Upper lobe of left lung (tissue), 6 donors: ENCODE measurements around the gene FRMPD2. TPM values are rescaled to one million over a fixed set of nuclear protein-coding genes. Genes with fewer than 3 reads are reported as not detected.

ENCODE experiments used
- ATAC-seq, 2 donors: fragments of 200-7000 bp; cut with Tn5 transposase; one replicate each; pipeline ENCODE4 v1.9.1; 2022; ENCODE audit warnings: mild to moderate bottlenecking in 2 of 2, moderate library complexity in 2 of 2; ENCODE audit not compliant: low FRiP score in 2 of 2
- DNase-seq, 2 donors: peaks; one replicate each; pipeline ENCODE4 v3.0.0-alpha.2; 2019 to 2020
- H3K27ac ChIP-seq, 4 donors: fragments of 200-600 bp; sonication (generic); one replicate each; pipeline ENCODE4 v1.5.1; 2016 to 2019
- H3K27me3 ChIP-seq, 4 donors: fragments of 200-600 bp; sonication (generic); one replicate each; pipeline ENCODE4 v1.5.1; 2017 to 2019
- H3K36me3 ChIP-seq, 4 donors: fragments of 200-600 bp; sonication (generic); one replicate each; pipeline ENCODE4 v1.5.1; 2016 to 2019
- H3K4me1 ChIP-seq, 4 donors: fragments of 200-600 bp; sonication (generic); one replicate each; pipeline ENCODE4 v1.5.1; 2018 to 2019
- H3K4me3 ChIP-seq, 4 donors: fragments of 200-600 bp; sonication (generic); one replicate each; pipeline ENCODE4 v1.5.1; 2017 to 2019; ENCODE audit warnings: mild to moderate bottlenecking in 2 of 4, moderate library complexity in 1 of 4
- H3K9me3 ChIP-seq, 4 donors: fragments of 200-600 bp; sonication (generic); one replicate each; pipeline ENCODE4 v1.5.1; 2018 to 2019
- EP300 ChIP-seq, 4 donors: sonication (generic); formaldehyde crosslinking; IDR thresholded peaks; one replicate each; pipeline ENCODE4 v1.5.1; 2017; ENCODE audit warnings: antibody characterized with exemption in 4 of 4, control low read depth in 2 of 4
- POLR2A ChIP-seq, 4 donors: fragments of 450-650 bp; IDR thresholded peaks; one replicate each; pipeline ENCODE4 v1.5.1; 2016 to 2017; ENCODE audit warnings: antibody characterized with exemption in 4 of 4, mild to moderate bottlenecking in 2 of 4
- POLR2AphosphoS5 ChIP-seq, 2 donors: sonication (generic); formaldehyde crosslinking; IDR thresholded peaks; one replicate each; pipeline ENCODE4 v1.5.1; 2017; ENCODE audit warnings: antibody characterized with exemption in 2 of 2
- WGBS, 2 donors: methylation state at CpG; one replicate each; pipeline ENCODE4 v1.1.5; 2017 to 2018; 5-methylcytosine and 5-hydroxymethylcytosine counted together
- total RNA-seq, 6 donors: library from RNA; depleted of rRNA in 4 of 6; stranded (reverse); fragments of >200 nt in 4 of 6; gene quantifications; one replicate each; pipeline versions ENCODE4 v1.1.0 to v1.2.1, GENCODE V29; 2016 to 2021
- TF ChIP-seq, protein P1 (sequence below), 6 experiments: fragments of 450-650 bp in 4 of 6; fragments of 200-600 bp in 2 of 6; sonication (generic) in 2 of 6; IDR thresholded peaks; one replicate each; pipeline ENCODE4 v1.5.1; 2016 to 2019; ENCODE audit warnings: antibody characterized with exemption in 6 of 6
- donor health status: DM: no; HTN: no; CAD: no; lungs with moderate emphysema.
- donor health status: DM: no; HTN: yes; CAD: no; lungs with severe emphysema.

The FRMPD2 gene
- total RNA-seq, 6 donors from 2014 or later, result 0.23 to 38.6 (median 5.6) TPM

DNA sequence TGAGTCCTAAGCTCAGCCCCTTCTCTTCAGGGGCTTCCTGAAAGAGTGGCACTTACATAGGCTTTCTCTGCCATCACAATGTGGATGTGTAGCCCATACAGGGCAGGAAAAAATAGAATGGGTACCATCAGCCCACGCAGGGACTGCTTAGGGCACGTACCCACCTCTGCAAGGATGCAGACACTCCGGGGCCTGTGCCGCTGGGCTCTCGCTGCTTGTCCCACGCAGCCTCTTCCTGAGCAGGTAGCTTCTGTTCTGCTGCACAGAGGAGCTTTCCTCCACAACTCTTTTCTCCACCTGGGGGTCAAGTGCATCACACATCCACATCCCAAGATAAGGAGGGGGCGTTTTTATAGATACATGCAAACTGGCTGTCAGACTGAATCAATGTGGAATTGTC is 34.3 kb downstream of the FRMPD2 start:
- Histone ChIP-seq H3K27me3 (no peaks in the 10 kb centered on the region), H3K4me3 (no peak overlapping the region), H3K36me3 (no peaks in the 10 kb centered on the region), H3K4me1 (no peaks in the 10 kb centered on the region), H3K9me3 (no peaks in the 10 kb centered on the region), H3K27ac (no peak overlapping the region)
- 86 to 88% methylated on average over 7 of the region's 7 CpGs for WGBS, 2 donors
- TF ChIP-seq, protein P1, sequence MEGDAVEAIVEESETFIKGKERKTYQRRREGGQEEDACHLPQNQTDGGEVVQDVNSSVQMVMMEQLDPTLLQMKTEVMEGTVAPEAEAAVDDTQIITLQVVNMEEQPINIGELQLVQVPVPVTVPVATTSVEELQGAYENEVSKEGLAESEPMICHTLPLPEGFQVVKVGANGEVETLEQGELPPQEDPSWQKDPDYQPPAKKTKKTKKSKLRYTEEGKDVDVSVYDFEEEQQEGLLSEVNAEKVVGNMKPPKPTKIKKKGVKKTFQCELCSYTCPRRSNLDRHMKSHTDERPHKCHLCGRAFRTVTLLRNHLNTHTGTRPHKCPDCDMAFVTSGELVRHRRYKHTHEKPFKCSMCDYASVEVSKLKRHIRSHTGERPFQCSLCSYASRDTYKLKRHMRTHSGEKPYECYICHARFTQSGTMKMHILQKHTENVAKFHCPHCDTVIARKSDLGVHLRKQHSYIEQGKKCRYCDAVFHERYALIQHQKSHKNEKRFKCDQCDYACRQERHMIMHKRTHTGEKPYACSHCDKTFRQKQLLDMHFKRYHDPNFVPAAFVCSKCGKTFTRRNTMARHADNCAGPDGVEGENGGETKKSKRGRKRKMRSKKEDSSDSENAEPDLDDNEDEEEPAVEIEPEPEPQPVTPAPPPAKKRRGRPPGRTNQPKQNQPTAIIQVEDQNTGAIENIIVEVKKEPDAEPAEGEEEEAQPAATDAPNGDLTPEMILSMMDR (IDR thresholded peaks at IDR 0.05), result no peak
- TF ChIP-seq POLR2AphosphoS5 (IDR thresholded peaks at IDR 0.05), result no peak
- ATAC-seq (no peak), DNase-seq (peak in 1 of 2 donors; percentile 33)

DNA sequence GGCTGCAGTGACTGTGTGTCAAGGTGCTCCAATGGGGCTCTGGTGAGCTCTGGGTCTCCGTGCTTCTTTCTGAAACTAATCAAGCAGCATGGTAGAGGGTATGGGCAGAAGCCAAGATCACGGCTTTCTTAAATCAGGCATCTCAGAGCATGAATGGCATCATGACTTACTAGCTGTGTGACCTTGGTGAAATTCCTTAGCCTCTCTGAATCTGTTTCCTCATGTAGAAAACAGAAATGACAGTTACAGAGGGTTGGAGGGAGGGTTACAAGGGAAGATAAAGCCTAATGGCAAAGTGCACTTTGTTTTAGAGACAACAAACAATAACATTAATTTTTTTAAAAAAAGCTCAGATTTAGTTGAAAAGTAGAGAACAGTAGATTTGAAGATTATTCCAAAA is 34.9 kb downstream of the FRMPD2 start:
- ATAC-seq (no peak), DNase-seq (no peak)
- no peaks in the 10 kb centered on the region for H3K9me3 ChIP-seq
- no peak overlapping the region for H3K4me3 ChIP-seq
- H3K36me3 ChIP-seq, result no peaks in the 10 kb centered on the region
- H3K4me1 ChIP-seq, result no peaks in the 10 kb centered on the region
- H3K27me3 ChIP-seq, result no peaks in the 10 kb centered on the region
- WGBS, 2 donors, result 82 to 94% methylated on average over 2 of the region's 2 CpGs
- TF ChIP-seq, protein P1 (IDR thresholded peaks at IDR 0.05), result no peak
- TF ChIP-seq POLR2AphosphoS5 (IDR thresholded peaks at IDR 0.05), result no peak
- H3K27ac ChIP-seq, result no peak overlapping the region

DNA sequence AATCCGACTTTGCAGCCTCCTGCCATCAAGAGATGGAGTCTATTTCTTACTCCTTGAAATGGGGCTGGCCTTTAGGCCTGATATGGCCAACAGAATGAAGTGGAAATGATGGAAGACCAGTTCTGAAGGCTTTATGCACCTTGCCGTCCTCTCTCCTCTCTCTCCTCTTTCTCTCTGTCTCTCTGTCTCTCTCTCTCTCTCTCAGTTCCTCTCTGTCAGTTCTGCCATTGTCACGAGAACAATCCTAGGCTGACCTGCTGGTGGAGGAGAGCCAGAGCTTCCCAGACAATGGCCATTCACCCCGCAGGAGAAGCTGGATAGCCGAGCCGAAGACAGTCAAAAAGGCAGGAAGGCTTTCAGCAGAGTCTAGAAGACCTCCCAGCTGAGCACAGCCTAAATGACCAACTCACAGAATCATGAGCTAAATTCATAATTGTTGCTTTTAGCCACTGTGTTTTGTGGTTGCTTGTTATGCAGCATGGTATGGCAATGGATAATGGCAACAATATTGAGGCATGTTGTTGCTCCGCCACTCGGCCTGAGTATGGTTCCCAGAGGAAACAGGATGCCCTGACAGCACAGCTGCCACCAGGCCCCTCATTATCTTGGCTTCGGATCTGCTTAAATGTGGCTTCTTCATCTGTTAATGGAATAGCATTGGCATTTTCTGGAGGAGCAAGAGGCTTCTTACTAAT is 35.5 kb downstream of the FRMPD2 start:
- no peaks in the 10 kb centered on the region for H3K9me3 ChIP-seq
- H3K27me3 ChIP-seq, result no peaks in the 10 kb centered on the region
- H3K4me3 ChIP-seq, result no peak overlapping the region
- DNase-seq (no peak), ATAC-seq (no peak)
- H3K27ac ChIP-seq, result no peak overlapping the region
- TF ChIP-seq POLR2AphosphoS5 (IDR thresholded peaks at IDR 0.05) (no peak), EP300 (IDR thresholded peaks at IDR 0.05) (no peak), POLR2A (IDR thresholded peaks at IDR 0.05) (no peak)
- TF ChIP-seq, protein P1 (IDR thresholded peaks at IDR 0.05), result no peak
- H3K36me3 ChIP-seq, result no peaks in the 10 kb centered on the region
- no peaks in the 10 kb centered on the region for H3K4me1 ChIP-seq
- WGBS, 2 donors, result 65 to 77% methylated on average over 9 of the region's 9 CpGs

DNA sequence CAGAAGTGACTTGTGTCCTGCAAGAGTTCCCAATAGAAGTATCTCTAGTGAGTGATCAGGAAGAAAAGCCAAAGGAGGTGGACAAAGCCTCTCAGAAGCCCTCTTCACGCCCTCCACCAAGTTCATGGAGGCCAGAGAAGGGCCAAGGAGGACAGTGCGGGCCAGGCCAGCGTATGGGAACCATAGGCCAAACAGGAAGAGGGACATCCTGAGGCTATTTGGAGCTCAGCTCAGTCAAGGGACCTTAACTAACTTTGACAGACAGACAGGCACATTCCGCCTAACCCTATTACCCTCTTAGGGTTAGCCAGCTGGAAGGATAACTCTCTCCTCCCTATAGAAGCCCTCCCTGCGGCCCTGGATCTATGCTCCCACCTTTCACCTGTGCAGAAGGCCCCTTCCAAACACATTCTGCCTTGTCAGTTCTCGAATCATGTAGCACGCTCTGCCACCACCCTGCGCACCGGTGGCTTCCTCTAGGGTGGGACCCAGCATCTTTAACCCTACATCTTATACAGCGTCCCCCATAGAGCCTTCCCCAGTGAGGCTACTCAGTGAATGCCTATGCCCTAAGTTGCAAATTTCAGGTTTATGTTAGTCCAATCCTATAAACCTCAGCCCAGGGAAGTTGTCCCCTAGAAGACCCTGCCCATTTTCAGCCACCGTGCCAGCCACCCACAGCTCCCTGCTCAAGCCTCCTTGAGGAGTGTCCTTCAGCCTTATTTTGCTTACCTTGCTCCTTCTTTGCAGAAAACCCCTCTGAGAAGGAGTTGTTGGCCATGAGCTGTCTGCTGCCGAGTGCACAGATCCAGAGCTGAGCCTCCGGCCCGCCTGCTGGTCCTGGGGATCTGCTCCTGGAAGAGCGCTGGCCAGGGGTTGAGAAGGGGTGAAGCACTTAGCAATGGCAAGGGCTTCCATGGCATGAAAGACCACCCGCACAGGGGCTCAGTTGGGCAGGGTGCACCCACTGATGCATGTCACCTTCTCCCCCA is 36.9 kb downstream of the FRMPD2 start:
- Histone ChIP-seq H3K4me1 (no peaks in the 10 kb centered on the region), H3K27ac (no peak overlapping the region), H3K36me3 (no peaks in the 10 kb centered on the region), H3K9me3 (no peaks in the 10 kb centered on the region), H3K4me3 (no peak overlapping the region), H3K27me3 (no peaks in the 10 kb centered on the region)
- ATAC-seq (no peak), DNase-seq (peak in 1 of 2 donors; percentile 54)
- 84 to 92% methylated on average over 13 to 16 of the region's 16 CpGs for WGBS, 2 donors
- TF ChIP-seq, protein P1 (IDR thresholded peaks at IDR 0.05), result no peak
- TF ChIP-seq POLR2AphosphoS5 (IDR thresholded peaks at IDR 0.05) (no peak), POLR2A (IDR thresholded peaks at IDR 0.05) (no peak), EP300 (IDR thresholded peaks at IDR 0.05) (no peak)
